Left colon (tissue), 2 donors: ENCODE measurements around the gene HSPA1L. TPM values are rescaled to one million over a fixed set of nuclear protein-coding genes. Genes with fewer than 3 reads are reported as not detected.
"Not testable (repeated sequence)": the region's sequence is repeated elsewhere in the genome, so short reads cannot be mapped to it uniquely, and the experiment has no call there.

Source experiments
- ATAC-seq: fragments of 200-7000 bp; cut with Tn5 transposase; one replicate; pipeline ENCODE4 v1.9.1; 2020; ENCODE audit warnings: mild to moderate bottlenecking, moderate library complexity
- DNase-seq, 2 donors: peaks; one replicate each; pipeline ENCODE4 v3.0.0-alpha.2; 2020
- intact Hi-C, 2 donors: fragments of 100-400 bp; cut with DNase I in 1 of 2; cut with micrococcal nuclease in 1 of 2; formaldehyde crosslinking; loops; one replicate each; pipeline versions ENCODE4 v1.11.2 to v1.14.0; 2022; cut with DNase I, micrococcal nuclease
- total RNA-seq, 2 donors: library from RNA; stranded (reverse); fragmentation: NEBNext Ultra II Directional; extraction: Animal tissue kit (Norgen Biotek cat#: 25700); gene quantifications; one replicate each; pipeline ENCODE4 v1.2.1, GENCODE V29; 2021
- donor health status: DM: no; HTN: no; CAD: no.
- donor health status: DM: yes; HTN: yes; CAD: no.

Gene HSPA1L
- total RNA-seq, 2 donors from 2014 or later = 0.89 to 1.1 TPM

DNA sequence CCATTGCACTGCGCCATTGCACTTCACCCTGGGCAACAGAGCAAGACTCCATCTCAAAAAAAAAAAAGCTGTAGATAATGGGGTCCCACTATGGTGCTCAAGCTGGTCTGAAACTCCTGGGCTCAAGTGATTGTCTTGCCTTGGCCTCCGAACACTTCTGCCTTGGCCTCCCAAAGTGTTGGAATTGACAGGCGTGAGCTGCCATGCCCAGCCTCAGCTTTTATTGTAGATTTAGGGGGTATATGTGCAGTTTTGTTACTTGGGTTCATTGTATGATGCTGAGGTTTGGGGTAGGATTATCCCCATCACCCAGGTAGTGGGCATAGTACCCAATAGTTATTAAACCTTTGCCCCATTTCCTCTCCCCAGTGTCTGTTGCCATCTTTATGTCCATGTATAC, 23.9 kb upstream of the HSPA1L start:
- DNase-seq = no peak
- intact Hi-C loops = no loop called here
- no peak for ATAC-seq

GRCh38 chr6:31838114-31838553, 23.1 kb upstream of the HSPA1L start:
- ATAC-seq, intact Hi-C loops, DNase-seq: not testable (repeated sequence)

GRCh38 chr6:31837369-31838113, 22.5 kb upstream of the HSPA1L start:
- intact Hi-C loops = no loop called here
- DNase-seq = no peak
- peak; percentile 56 for ATAC-seq

GRCh38 chr6:31836474-31837368, 21.6 kb upstream of the HSPA1L start:
- DNase-seq = no peak
- intact Hi-C loops = no loop called here
- no peak for ATAC-seq

GRCh38 chr6:31836047-31836473, 21.0 kb upstream of the HSPA1L start:
- no peak for DNase-seq
- no peak for ATAC-seq
- intact Hi-C loops = no loop called here

GRCh38 chr6:31834367-31835250, 19.5 kb upstream of the HSPA1L start:
- intact Hi-C loops = loop anchor here in 1 of 2 donors (5.0 kb wide), 1 partner anchor 97 kb away; the partner anchor contains the start of gene CLIC1

DNA sequence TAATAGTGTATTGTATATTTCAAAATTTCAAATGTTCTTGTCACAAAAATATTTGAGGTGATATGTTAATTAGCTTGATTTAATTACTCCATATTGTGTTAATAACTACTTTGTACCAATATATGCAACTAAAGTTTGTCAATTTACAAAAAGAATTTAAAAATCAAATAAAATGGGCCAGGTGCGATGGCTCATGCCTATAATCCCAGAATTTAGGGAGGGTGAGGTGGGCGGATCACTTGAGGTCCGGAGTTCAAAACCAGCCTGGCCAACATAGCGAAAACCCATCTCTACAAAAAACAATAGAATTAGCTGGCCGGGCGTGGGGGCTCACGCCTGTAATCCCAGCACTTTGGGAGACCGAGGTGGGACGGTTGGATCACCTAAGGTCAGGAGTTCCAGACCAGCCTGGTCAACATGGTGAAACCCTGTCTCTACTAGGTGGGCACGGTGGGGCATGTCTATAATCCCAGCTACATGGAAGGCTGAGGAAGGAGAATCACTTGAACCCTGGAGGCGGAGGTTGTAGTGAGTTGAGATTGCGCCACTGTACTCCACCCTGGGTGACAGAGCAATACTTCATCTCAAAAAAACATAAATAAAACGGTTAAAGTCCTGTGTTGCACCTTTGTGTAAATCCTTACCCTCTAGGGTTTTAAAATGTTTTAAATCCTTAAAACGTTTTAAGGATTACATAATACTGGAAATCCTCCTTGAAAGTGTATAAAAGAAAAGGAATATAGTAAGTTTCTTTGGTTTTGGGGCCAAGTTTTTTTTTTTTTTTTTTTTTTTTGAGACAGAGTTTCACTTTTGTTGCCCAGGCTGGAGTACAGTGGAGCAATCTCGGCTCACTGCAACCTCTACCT, 16.5 kb upstream of the HSPA1L start:
- no peak for DNase-seq
- ATAC-seq = no peak
- intact Hi-C loops = loop anchor here in 1 of 2 donors (5.0 kb wide), 1 partner anchor 94 kb away; the partner anchor contains the start of gene CLIC1

More at GRCh38 chr6:31834367-31835250, 19.5 kb upstream of the HSPA1L start:
- peak; percentile 90 for DNase-seq
- ATAC-seq = peak; percentile 73

GRCh38 chr6:31830886-31831335, 15.8 kb upstream of the HSPA1L start:
- DNase-seq = no peak
- intact Hi-C loops = loop anchor here in 1 of 2 donors (5.0 kb wide), 1 partner anchor 94 kb away; the partner anchor contains the start of gene CLIC1
- no peak for ATAC-seq

GRCh38 chr6:31829633-31830283, 14.7 kb upstream of the HSPA1L start:
- DNase-seq (no peak), ATAC-seq (no peak)
- intact Hi-C loops = loop anchor here in 1 of 2 donors (5.0 kb wide), 1 partner anchor 92 kb away; the partner anchor contains the start of gene CLIC1

- ATAC-seq = peak; percentile 77
Observed at GRCh38 chr6:31827286-31828079, 12.4 kb upstream of the HSPA1L start, which contains the start of gene HSPA1B. Gene HSPA1B, plus strand, starts transcription at chr6:31827738. Its CDS starts 213 bp downstream, at chr6:31827951.

DNA sequence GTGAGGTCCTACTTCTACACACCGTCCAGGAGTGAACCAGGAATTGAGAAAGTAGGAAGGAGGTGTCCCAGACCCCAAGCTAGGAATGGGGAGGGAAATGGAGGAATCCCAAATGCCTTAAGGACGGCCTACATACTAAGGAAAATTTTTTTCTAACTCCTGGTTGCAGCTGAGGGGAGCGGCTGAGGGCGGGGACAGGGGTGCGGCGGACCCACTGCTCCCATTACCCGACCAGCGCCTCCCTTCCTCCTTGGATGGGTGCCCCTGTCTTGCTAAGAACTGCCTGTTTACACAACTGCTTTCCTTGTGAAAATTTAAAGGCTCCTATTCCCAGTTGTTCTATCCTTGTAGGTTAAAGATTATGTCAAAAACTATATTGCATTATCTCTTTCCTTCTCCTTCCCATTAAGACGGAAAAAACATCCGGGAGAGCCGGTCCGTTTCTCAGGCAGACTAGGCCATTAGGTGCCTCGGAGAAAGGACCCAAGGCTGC, 11.8 kb upstream of the HSPA1L start:
- DNase-seq = peak; percentile 88 to 94
- ATAC-seq = peak; percentile 58
- intact Hi-C loops = no loop called here

More at GRCh38 chr6:31827286-31828079, 12.4 kb upstream of the HSPA1L start, which contains the start of gene HSPA1B:
- DNase-seq = peak; percentile 98 to 99
- intact Hi-C loops = no loop called here

DNA sequence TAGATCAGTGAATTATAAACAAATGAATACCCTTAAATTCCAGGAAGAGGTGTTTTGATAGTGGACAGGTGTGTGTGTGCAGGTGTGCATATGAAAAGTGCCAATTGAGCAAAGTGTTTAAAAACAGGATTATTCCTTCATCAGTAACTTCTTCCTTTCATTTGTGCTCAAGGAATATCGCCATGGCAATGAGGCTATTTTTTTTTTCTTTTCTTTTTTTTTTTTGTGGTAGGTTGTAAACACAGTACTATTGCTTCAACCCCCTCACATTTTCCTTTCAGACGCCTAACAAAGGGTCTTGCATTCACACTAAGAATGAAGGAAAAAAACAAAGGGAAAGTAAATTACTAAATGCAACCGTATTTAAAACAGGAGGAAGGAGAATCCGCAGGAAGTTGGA, 10.5 kb upstream of the HSPA1L start:
- intact Hi-C loops = no loop called here
- no peak for ATAC-seq
- DNase-seq = no peak

GRCh38 chr6:31823592-31824196, 8.6 kb upstream of the HSPA1L start:
- DNase-seq, intact Hi-C loops, ATAC-seq: not testable (repeated sequence)

- ATAC-seq (peak; percentile 63), DNase-seq (peak; percentile 83 to 93)
- intact Hi-C loops = no loop called here
Observed at GRCh38 chr6:31822036-31822821, 7.1 kb upstream of the HSPA1L start.
